Naive thymus-derived CD4-positive, alpha-beta T cell (primary cell): ENCODE measurements around the gene FOXRED2. TPM values are rescaled to one million over a fixed set of nuclear protein-coding genes. Genes with fewer than 3 reads are reported as not detected.
A peak's percentile ranks its signal among the peaks of the same experiment; 100 is the strongest.
"Not testable (repeated sequence)": the region's sequence is repeated elsewhere in the genome, so short reads cannot be mapped to it uniquely, and the experiment has no call there.

ENCODE experiments used
- ATAC-seq: fragments of 150-1000 bp; cut with Tn5 transposase; 2 replicates; pipeline ENCODE4 v1.10.0; 2021; ENCODE audit warnings: mild to moderate bottlenecking, moderate library complexity
- CTCF ChIA-PET: fragments of 350-600 bp; sonication (Branson Sonifier 250); formaldehyde crosslinking; loops from one replicate; lab custom pipeline; 2021; ENCODE audit warnings: antibody characterized with exemption; lab: Charles Lee
- POLR2A ChIA-PET: fragments of 350-600 bp; sonication (Branson Sonifier 250); formaldehyde crosslinking; loops from one replicate; lab custom pipeline; 2021; ENCODE audit warnings: antibody characterized with exemption, inconsistent platforms; lab: Charles Lee
- DNase-seq, 9 donors: peaks; one replicate each; pipeline versions ENCODE4 v3.0.0 to v3.0.0-alpha.2; 2020 to 2022; ENCODE audit warnings: mixed read lengths in 1 of 9
- H3K27ac ChIP-seq: one replicate; pipeline ENCODE4 v1.7.0; 2013; ENCODE audit warnings: mild to moderate bottlenecking, low read depth, low read length, moderate library complexity
- H3K27me3 ChIP-seq, 2 donors: one replicate each; pipeline ENCODE4 v1.7.0; 2013; ENCODE audit warnings: low read length in 2 of 2, mild to moderate bottlenecking in 2 of 2, moderate library complexity in 2 of 2; ENCODE audit not compliant: control insufficient read depth in 2 of 2, insufficient read depth in 2 of 2
- H3K36me3 ChIP-seq, 3 experiments: 1 replicate in 2 of 3; 2 replicates in 1 of 3; pipeline ENCODE4 v1.7.0; 2013; ENCODE audit warnings: low read length in 3 of 3, mild to moderate bottlenecking in 3 of 3, moderate library complexity in 1 of 3; ENCODE audit not compliant: insufficient read depth in 3 of 3, control insufficient read depth in 2 of 3
- H3K4me1 ChIP-seq, 2 donors: one replicate each; pipeline ENCODE4 v1.7.0; 2013; ENCODE audit warnings: low read length in 2 of 2, mild to moderate bottlenecking in 2 of 2, moderate library complexity in 1 of 2; ENCODE audit not compliant: control insufficient read depth in 2 of 2, insufficient read depth in 2 of 2
- H3K4me3 ChIP-seq: 2 replicates; pipeline ENCODE4 v1.7.0; 2013; ENCODE audit warnings: mild to moderate bottlenecking, low read length
- H3K9me3 ChIP-seq, 3 experiments: 1 replicate in 2 of 3; 2 replicates in 1 of 3; pipeline ENCODE4 v1.7.0; 2013; ENCODE audit warnings: low read length in 3 of 3; ENCODE audit not compliant: control insufficient read depth in 2 of 3
- H3K27ac Mint-ChIP-seq, 9 donors: one replicate each; pipeline ENCODE4 v1.8.0; 2020 to 2022; ENCODE audit warnings: mixed read lengths in 9 of 9, mild to moderate bottlenecking in 8 of 9, moderate library complexity in 5 of 9, inconsistent platforms in 2 of 9
- H3K27me3 Mint-ChIP-seq, 5 donors: one replicate each; pipeline ENCODE4 v1.8.0; 2021 to 2022; ENCODE audit warnings: mixed read lengths in 5 of 5, mild to moderate bottlenecking in 1 of 5
- H3K36me3 Mint-ChIP-seq, 5 donors: one replicate each; pipeline ENCODE4 v1.8.0; 2020 to 2022; ENCODE audit warnings: mixed read lengths in 5 of 5, mild to moderate bottlenecking in 3 of 5, inconsistent platforms in 1 of 5
- H3K4me1 Mint-ChIP-seq, 7 donors: one replicate each; pipeline ENCODE4 v1.8.0; 2020 to 2022; ENCODE audit warnings: mixed read lengths in 7 of 7, mild to moderate bottlenecking in 3 of 7, inconsistent platforms in 1 of 7
- H3K4me3 Mint-ChIP-seq, 10 donors: one replicate each; pipeline ENCODE4 v1.8.0; 2020 to 2022; ENCODE audit warnings: mild to moderate bottlenecking in 10 of 10, mixed read lengths in 10 of 10, moderate library complexity in 6 of 10, inconsistent platforms in 2 of 10
- H3K9me3 Mint-ChIP-seq, 11 donors: one replicate each; pipeline ENCODE4 v1.8.0; 2020 to 2022; ENCODE audit warnings: mixed read lengths in 11 of 11, mild to moderate bottlenecking in 4 of 11, inconsistent platforms in 1 of 11, moderate library complexity in 1 of 11
- intact Hi-C, 2 donors: fragments of 100-400 bp; cut with micrococcal nuclease; formaldehyde crosslinking; loops; one replicate each; pipeline ENCODE4 v1.15.1; 2023
- polyA plus RNA-seq, 2 donors: library from polyadenylated mRNA; unstranded; fragments of 300-500 nt; fragmentation: Illumina TruSeq; gene quantifications; one replicate each; pipeline ENCODE4 v1.2.3, GENCODE V29; 2021
- total RNA-seq, 6 experiments: library from RNA in 5 of 6; stranded (reverse) in 5 of 6; gene quantifications; 1 replicate in 5 of 6; 2 replicates in 1 of 6; pipeline ENCODE4 v1.2.3 and lab custom pipeline; 2021 to 2026

The FOXRED2 gene
- total and polyA plus RNA-seq, 7 experiments from 2014 or later = 2.3 to 13.1 (median 5.6) TPM

DNA sequence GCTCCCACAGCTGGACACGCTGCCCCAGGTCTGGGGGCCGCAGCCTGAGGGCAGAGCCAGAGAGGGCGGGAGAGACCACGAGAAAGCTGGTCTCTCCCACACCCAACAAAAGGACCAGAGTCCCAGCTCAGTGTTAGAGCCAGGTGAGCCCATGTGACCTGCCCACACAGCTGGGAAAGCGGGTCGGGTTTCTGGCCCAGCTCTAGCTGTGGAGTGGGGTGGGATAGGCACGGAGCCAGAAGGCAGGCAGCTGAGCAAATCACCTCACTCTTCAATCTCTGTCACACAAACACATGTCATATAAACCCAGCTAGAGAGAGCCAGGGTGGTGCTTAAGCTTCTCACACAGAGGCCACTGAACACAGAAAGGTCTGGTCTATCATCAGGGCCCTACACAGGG, 29.9 kb upstream of the FOXRED2 start:
- DNase-seq (no peak), ATAC-seq (no peak)
- ChIA-PET CTCF (no interaction called here), POLR2A (interaction anchor here (0.6 kb wide), 1 partner anchor 1179 kb away, joined by 4 read pairs; no protein-coding TSS in a partner anchor)
- peaks cover 0 to 2% (median 0%) of the 10 kb centered on the region in 11 donors for H3K9me3 Mint-ChIP-seq
- H3K9me3 ChIP-seq = no peaks in the 10 kb centered on the region
- H3K4me1 Mint-ChIP-seq = peaks cover 0 to 6% (median 0%) of the 10 kb centered on the region in 7 donors
- H3K27me3 Mint-ChIP-seq = peaks cover 0 to 3% (median 0%) of the 10 kb centered on the region in 5 donors
- no peak overlapping the region for H3K27ac Mint-ChIP-seq
- H3K27ac ChIP-seq = no peak overlapping the region
- no peaks in the 10 kb centered on the region for H3K27me3 ChIP-seq
- no peaks in the 10 kb centered on the region for H3K36me3 ChIP-seq
- intact Hi-C loops = no loop called here
- H3K4me3 ChIP-seq = no peak overlapping the region
- no peaks in the 10 kb centered on the region for H3K4me1 ChIP-seq
- peaks cover 0 to 4% (median 0%) of the 10 kb centered on the region in 5 donors for H3K36me3 Mint-ChIP-seq
- no peak overlapping the region for H3K4me3 Mint-ChIP-seq

- H3K4me1 Mint-ChIP-seq, H3K36me3 Mint-ChIP-seq, H3K27ac Mint-ChIP-seq, H3K4me3 ChIP-seq, H3K27ac ChIP-seq, H3K27me3 Mint-ChIP-seq, intact Hi-C loops, H3K27me3 ChIP-seq, H3K4me1 ChIP-seq, H3K9me3 ChIP-seq, H3K4me3 Mint-ChIP-seq, H3K36me3 ChIP-seq, POLR2A ChIA-PET, DNase-seq, ATAC-seq, CTCF ChIA-PET, H3K9me3 Mint-ChIP-seq: not testable (repeated sequence)
Measured at GRCh38 chr22:36533320-36533719, 26.5 kb upstream of the FOXRED2 start.

GRCh38 chr22:36532466-36532865, 25.6 kb upstream of the FOXRED2 start:
- Histone ChIP-seq H3K27me3 (no peaks in the 10 kb centered on the region), H3K4me1 (peaks cover 4 to 12% of the 10 kb centered on the region in 2 donors), H3K36me3 (no peaks in the 10 kb centered on the region), H3K27ac (no peak overlapping the region), H3K9me3 (no peaks in the 10 kb centered on the region), H3K4me3 (no peak overlapping the region)
- CTCF ChIA-PET = no interaction called here
- peak overlapping the region in 1 of 9 donors; percentile 69 for H3K27ac Mint-ChIP-seq
- ATAC-seq (no peak), DNase-seq (no peak)
- H3K4me1 Mint-ChIP-seq = peaks cover 4 to 14% (median 8%) of the 10 kb centered on the region in 7 donors
- peaks cover 0 to 4% (median 0%) of the 10 kb centered on the region in 5 donors for H3K36me3 Mint-ChIP-seq
- no peak overlapping the region for H3K4me3 Mint-ChIP-seq
- peaks cover 0 to 6% (median 0%) of the 10 kb centered on the region in 5 donors for H3K27me3 Mint-ChIP-seq
- intact Hi-C loops = no loop called here
- POLR2A ChIA-PET = no interaction called here
- peaks cover 0 to 4% (median 0%) of the 10 kb centered on the region in 11 donors for H3K9me3 Mint-ChIP-seq

DNA sequence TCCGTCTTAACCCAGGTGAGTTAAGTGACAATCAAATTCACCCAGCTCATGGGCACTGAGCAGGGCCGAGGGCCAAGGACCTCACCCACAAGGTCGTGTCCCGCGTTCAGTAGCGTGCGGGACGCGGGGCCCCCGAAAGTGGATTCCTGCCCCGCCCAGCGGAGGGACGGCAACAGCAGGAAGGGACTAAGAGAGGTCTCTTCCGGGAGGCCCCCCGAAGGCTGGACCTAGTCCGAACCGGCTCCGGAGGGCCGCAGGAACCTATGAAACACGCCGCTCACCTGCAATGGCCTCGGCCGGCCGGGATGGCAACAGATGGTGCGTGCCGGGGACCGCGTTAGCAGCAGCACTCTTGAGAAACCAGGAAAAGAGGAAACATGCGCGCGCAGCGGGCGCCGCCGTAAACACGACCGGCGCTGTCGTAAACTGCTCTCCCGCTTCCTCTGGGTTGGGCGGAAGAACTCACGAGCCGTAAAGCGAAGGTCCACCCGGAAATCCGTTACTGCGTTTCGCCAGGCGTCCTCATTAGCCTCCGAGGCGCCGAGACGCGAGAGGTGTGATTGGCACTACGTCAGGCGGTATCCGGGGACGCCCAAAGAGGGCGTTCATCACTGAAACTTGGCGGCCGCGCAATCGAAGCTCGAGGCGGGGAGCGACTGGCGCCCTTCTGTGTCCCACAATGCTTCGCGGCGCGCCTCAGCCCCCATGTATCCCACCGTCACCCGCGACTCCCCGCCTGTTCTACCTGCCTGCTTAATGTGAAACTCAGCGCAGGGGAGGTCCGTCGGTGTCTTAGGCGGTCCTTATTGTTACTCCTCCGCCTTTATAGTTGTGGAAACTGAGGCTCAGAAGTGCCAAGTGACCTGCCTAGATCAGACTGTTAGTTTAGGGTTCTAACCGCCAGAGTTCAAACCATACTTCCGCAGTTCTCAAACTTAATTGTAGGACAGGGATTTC, 22.2 kb upstream of the FOXRED2 start, which contains the start of gene EIF3D:
TSS of gene EIF3D (minus strand) at position 372 of the 957 bp plus-strand sequence. CDS start 3,045 bp downstream, outside the sequence.
- Mint-ChIP-seq H3K9me3 (peaks cover 0 to 4% (median 0%) of the 10 kb centered on the region in 11 donors), H3K27me3 (peaks cover 0 to 4% (median 0%) of the 10 kb centered on the region in 5 donors), H3K27ac (peak within 1 kb of the TSS; percentile 94 to 99 (median 98)), H3K4me3 (peak within 1 kb of the TSS; percentile 78 to 98 (median 96)), H3K4me1 (peaks cover 11 to 23% (median 21%) of the 10 kb centered on the region in 7 donors), H3K36me3 (peaks cover 10 to 20% (median 18%) of the 10 kb centered on the region in 5 donors)
- Histone ChIP-seq H3K4me1 (peaks cover 4 to 12% of the 10 kb centered on the region in 2 donors), H3K27me3 (no peaks in the 10 kb centered on the region), H3K4me3 (peak within 1 kb of the TSS; percentile 84), H3K9me3 (no peaks in the 10 kb centered on the region), H3K36me3 (peaks cover 9 to 29% (median 14%) of the 10 kb centered on the region in 3 experiments), H3K27ac (peak within 1 kb of the TSS; percentile 92)
- ChIA-PET POLR2A (interaction anchor here (0.7 to 3.3 kb wide), 12 partner anchors 13 to 1219 kb away, joined by 3 to 22 read pairs (median 4); partner anchors contain the start of genes FOXRED2, IFT27 and TXN2), CTCF (interaction anchor here (0.7 kb wide), 1 partner anchor 249 kb away, joined by 9 read pairs; no protein-coding TSS in a partner anchor)
- ATAC-seq (peak; percentile 94), DNase-seq (peak; percentile 93 to 100 (median 99))
- intact Hi-C loops = loop anchor here (1.0 to 10.0 kb wide), 15 partner anchors 18 to 1228 kb away; partner anchors contain the start of genes FOXRED2 (in 2 of the 2), IFT27 (in 2 of the 2), KCTD17 (in 2 of the 2) and TXN2 (in 2 of the 2)

DNA sequence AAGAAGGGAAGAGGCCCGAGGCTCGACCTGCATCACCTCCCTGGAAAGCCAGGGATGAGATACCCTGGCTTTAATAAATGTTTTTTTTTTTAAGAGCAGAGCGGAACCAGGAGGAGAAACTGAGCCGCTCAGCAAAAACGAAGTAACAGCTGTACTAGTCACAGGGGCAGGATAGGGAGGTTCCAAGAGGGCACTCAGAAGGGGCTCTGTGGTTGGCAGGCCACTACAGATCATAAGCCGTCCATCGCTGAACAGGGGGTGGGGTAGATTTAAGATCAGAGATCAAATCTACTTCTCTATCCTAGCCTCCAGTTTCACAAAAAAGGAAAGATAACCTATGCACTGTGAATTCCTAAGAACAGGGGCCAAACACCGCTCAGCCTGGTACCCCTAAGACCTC, 21.5 kb upstream of the FOXRED2 start:
- H3K36me3 ChIP-seq = peaks cover 11 to 36% (median 22%) of the 10 kb centered on the region in 3 experiments
- peak in 1 of 9 donors; percentile 27 for DNase-seq
- CTCF ChIA-PET = interaction anchor here (0.6 to 0.7 kb wide), 2 partner anchors 40 to 867 kb away, joined by 3 to 5 read pairs; no protein-coding TSS in a partner anchor
- ATAC-seq = no peak
- Mint-ChIP-seq H3K4me3 (peak overlapping the region; percentile 78 to 98 (median 96)), H3K36me3 (peaks cover 13 to 27% (median 24%) of the 10 kb centered on the region in 5 donors), H3K27ac (peak overlapping the region; percentile 94 to 99 (median 98)), H3K27me3 (peaks cover 0 to 4% (median 0%) of the 10 kb centered on the region in 5 donors), H3K9me3 (peaks cover 0 to 4% (median 0%) of the 10 kb centered on the region in 11 donors), H3K4me1 (peaks cover 10 to 23% (median 21%) of the 10 kb centered on the region in 7 donors)
- no peaks in the 10 kb centered on the region for H3K9me3 ChIP-seq
- peak overlapping the region; percentile 88 for H3K27ac ChIP-seq
- POLR2A ChIA-PET = interaction anchor here (1.1 to 3.3 kb wide), 6 partner anchors 17 to 367 kb away, joined by 3 to 22 read pairs (median 7); partner anchors contain the start of genes FOXRED2, IFT27 and TXN2
- H3K4me1 ChIP-seq = peaks cover 4 to 12% of the 10 kb centered on the region in 2 donors
- intact Hi-C loops = loop anchor here (2.0 to 10.0 kb wide), 6 partner anchors 140 to 1228 kb away; partner anchors contain the start of genes GGA1 (in 1 of the 2) and MFNG (in 1 of the 2)
- peak overlapping the region; percentile 81 for H3K4me3 ChIP-seq
- no peaks in the 10 kb centered on the region for H3K27me3 ChIP-seq

DNA sequence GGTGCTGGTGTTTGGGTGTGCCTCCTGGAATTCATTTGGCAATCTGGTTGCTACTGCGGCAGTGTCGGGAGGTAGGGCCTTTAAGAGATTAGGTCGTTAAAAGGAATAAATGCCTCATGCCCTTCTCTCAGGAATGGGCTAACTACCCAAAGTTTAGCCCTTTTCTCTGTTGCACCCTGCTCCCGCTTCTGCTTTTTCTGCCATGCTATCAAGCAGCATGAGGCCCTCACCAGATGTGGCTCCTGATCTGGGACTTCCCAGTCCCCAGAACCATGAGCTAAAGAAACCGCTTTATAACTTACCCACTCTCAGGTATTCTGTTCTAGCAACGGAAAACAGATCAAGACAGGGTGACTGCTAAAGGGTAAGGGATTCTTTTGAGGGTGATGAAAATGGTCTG, 15.8 kb upstream of the FOXRED2 start:
- peaks cover 10 to 62% (median 41%) of the 10 kb centered on the region in 5 donors for H3K36me3 Mint-ChIP-seq
- H3K9me3 Mint-ChIP-seq = peaks cover 0 to 3% (median 0%) of the 10 kb centered on the region in 11 donors
- no peak overlapping the region for H3K27ac ChIP-seq
- no peak overlapping the region for H3K4me3 Mint-ChIP-seq
- H3K27me3 Mint-ChIP-seq = no peaks in the 10 kb centered on the region
- ChIA-PET CTCF (interaction anchor here (0.6 to 1.0 kb wide), 2 partner anchors 9 to 37 kb away, joined by 3 read pairs; no protein-coding TSS in a partner anchor), POLR2A (no interaction called here)
- no peak overlapping the region for H3K4me3 ChIP-seq
- peaks cover 33 to 93% (median 50%) of the 10 kb centered on the region in 3 experiments for H3K36me3 ChIP-seq
- intact Hi-C loops = loop anchor here in 1 of 2 donors (10.0 kb wide), 1 partner anchor 962 kb away; the partner anchor contains the start of gene MFNG
- H3K4me1 ChIP-seq = peaks cover under 1% of the 10 kb centered on the region in 2 donors
- no peaks in the 10 kb centered on the region for H3K27me3 ChIP-seq
- no peak for DNase-seq
- no peaks in the 10 kb centered on the region for H3K9me3 ChIP-seq
- H3K27ac Mint-ChIP-seq = no peak overlapping the region
- ATAC-seq = no peak
- H3K4me1 Mint-ChIP-seq = peaks cover 2 to 19% (median 16%) of the 10 kb centered on the region in 7 donors
